ENCODE measurements around the gene ZNF143.

DNA sequence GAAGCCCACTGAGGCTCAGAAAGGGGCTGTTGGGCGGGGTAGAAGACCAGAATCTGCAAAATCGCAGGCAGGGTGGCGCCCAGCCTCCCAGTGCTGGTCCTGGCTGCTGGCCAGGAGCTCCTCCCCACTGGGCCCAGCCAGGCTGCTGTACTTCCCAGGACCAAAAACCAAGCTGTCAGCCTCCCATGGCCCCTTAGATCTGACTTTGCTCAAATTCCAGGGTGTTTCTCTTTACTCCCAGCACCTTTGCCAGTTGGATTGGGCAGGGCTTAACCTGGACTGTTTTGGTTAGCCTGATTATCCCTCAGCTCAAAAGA, 68.5 kb downstream of the ZNF143 start:
- no peak for TF ChIP-seq CTCF (IDR thresholded peaks at IDR 0.05; ENCODE audit: insufficient read depth, low read length)
- no peak for TF ChIP-seq POLR2AphosphoS5 (IDR thresholded peaks at IDR 0.05; ENCODE audit: low read depth)
- no peak for TF ChIP-seq REST (IDR thresholded peaks at IDR 0.05; ENCODE audit: insufficient replicate concordance, low read depth)
- no peak for TF ChIP-seq GABPA (IDR thresholded peaks at IDR 0.05; ENCODE audit: low read depth)
- TF ChIP-seq SPI1 (IDR thresholded peaks at IDR 0.05; ENCODE audit: borderline replicate concordance, low read depth), result no peak
